D721Med (cell line): ENCODE data around the gene ADAM17.

Experiments
- DNase-seq: peaks from one replicate; pipeline ENCODE4 v3.0.0; 2011; ENCODE audit warnings: low spot score; ENCODE audit not compliant: insufficient read length
- FAIRE-seq: peaks from 2 replicates; lab custom pipeline; 2011; peaks lifted over from hg19 to GRCh38; lab: Jason Lieb, UNC
- TF ChIP-seq, protein P1 (sequence below): IDR thresholded peaks from 2 replicates; pipeline ENCODE4 v1.5.1; 2012; ENCODE audit warnings: mild to moderate bottlenecking, control low read depth; ENCODE audit not compliant: insufficient read depth; ENCODE audit errors: missing control alignments

The ADAM17 gene

DNA sequence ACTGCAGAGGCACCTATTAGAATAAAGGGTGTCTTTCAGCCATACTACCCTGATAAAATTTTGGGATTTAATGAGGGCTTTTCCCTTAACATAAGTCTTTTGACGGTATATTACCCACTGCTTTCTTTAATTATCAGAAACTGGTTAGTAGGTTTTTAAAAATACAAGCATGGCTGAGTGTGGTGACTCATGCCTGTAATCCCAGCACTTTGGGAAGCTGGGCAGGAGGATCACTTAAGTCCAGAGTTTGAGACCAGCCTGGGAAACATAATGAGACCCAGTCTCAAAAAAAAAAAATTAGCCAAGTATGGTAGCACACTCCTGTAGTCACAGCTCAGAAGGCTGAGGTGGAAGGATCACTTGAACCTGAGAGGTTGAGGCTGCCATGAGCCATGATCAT, 116.1 kb downstream of the ADAM17 start:
- TF ChIP-seq, protein P1, sequence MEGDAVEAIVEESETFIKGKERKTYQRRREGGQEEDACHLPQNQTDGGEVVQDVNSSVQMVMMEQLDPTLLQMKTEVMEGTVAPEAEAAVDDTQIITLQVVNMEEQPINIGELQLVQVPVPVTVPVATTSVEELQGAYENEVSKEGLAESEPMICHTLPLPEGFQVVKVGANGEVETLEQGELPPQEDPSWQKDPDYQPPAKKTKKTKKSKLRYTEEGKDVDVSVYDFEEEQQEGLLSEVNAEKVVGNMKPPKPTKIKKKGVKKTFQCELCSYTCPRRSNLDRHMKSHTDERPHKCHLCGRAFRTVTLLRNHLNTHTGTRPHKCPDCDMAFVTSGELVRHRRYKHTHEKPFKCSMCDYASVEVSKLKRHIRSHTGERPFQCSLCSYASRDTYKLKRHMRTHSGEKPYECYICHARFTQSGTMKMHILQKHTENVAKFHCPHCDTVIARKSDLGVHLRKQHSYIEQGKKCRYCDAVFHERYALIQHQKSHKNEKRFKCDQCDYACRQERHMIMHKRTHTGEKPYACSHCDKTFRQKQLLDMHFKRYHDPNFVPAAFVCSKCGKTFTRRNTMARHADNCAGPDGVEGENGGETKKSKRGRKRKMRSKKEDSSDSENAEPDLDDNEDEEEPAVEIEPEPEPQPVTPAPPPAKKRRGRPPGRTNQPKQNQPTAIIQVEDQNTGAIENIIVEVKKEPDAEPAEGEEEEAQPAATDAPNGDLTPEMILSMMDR = no peak
- FAIRE-seq (no peak), DNase-seq (no peak)
